Cardiac muscle cell (in vitro differentiated cells and primary cell): ENCODE data around the gene NPAS3. TPM values are rescaled to one million over a fixed set of nuclear protein-coding genes. Genes with fewer than 3 reads are reported as not detected.

Source experiments
- DNase-seq, 2 donors: peaks; one replicate each; pipeline versions ENCODE4 v3.0.0 to v3.0.0-alpha.2; 2010 to 2017; ENCODE audit warnings: low read depth in 1 of 2, low spot score in 1 of 2
- H3K27ac ChIP-seq: fragments of 200-600 bp; sonication (generic); 2 replicates; pipeline ENCODE4 v1.5.1; 2016
- H3K27me3 ChIP-seq: fragments of 200-600 bp; sonication (generic); 2 replicates; pipeline ENCODE4 v1.6.0; 2016; ENCODE audit warnings: control low read depth
- H3K36me3 ChIP-seq: fragments of 200-600 bp; sonication (generic); 2 replicates; pipeline ENCODE4 v1.5.1; 2016; ENCODE audit warnings: control low read depth
- H3K4me1 ChIP-seq: fragments of 200-600 bp; sonication (generic); 2 replicates; pipeline ENCODE4 v1.8.1; 2017; ENCODE audit warnings: low read depth, mild to moderate bottlenecking, mixed run types
- H3K4me3 ChIP-seq: fragments of 200-600 bp; sonication (generic); 2 replicates; pipeline ENCODE4 v1.5.1; 2016; ENCODE audit warnings: mild to moderate bottlenecking
- H3K9me3 ChIP-seq: fragments of 200-600 bp; sonication (generic); 2 replicates; pipeline ENCODE4 v1.5.1; 2017; ENCODE audit warnings: low read depth, mild to moderate bottlenecking, control low read depth
- polyA plus RNA-seq: library from polyadenylated mRNA; unstranded; fragments of >200 nt; fragmentation: Nextera tagmentation; extraction: Ambion mirVana; gene quantifications from 2 replicates; pipeline ENCODE4 v1.2.1, GENCODE V29; 2016
- total RNA-seq: library from RNA; depleted of rRNA; stranded (reverse); fragments of >200 nt; gene quantifications from 2 replicates; pipeline ENCODE4 v1.2.3, GENCODE V29; 2016
- TF ChIP-seq, protein P1 (sequence below): IDR thresholded peaks from 2 replicates; pipeline ENCODE4 v1.5.1; 2012; ENCODE audit warnings: low read depth, mild to moderate bottlenecking, low read length

NPAS3 gene
- total and polyA plus RNA-seq, 2 experiments from 2014 or later, result 0.18 TPM

DNA sequence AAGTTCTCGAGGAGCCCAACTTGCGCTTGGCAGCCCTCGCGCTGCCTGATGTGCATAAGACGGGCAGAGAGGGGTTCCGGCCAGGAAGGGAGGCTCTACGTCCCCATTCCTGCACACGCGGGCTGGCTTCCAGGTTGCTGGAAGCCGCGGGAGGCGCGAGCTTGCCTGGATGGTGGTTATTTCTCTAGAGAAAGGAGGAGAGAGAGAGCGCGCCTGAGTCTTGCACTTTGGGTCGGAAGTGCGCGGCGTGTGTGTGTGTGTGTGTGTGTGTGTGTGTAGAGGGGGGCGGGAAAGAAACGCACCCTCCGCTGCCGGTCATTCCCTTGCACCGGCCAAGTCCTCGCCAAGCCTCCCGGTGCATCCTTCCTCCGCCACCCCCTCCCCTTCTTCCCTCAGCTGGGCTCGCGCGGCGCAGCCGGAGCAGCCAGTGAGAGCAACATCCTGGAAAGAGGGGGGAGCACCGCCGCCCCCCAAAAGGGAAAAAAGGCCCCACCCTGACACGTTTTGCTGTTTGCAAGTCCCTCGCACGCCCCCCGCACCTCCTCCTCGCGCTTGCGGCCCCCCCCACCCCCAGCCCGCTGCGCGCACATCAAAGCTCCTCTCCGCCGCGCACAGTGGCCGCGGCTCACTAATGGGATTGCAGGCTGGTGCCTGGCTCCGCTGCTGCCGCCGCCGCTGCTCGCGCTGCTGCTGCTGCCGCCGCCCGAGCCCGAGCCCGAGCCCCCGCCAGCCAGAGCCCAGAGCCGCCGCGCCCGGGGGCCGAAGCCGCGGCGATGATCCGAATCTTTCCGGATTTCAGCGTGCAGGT is 4.4 kb upstream of the NPAS3 start:
- peak; percentile 38 to 70 for DNase-seq
- TF ChIP-seq, protein P1, sequence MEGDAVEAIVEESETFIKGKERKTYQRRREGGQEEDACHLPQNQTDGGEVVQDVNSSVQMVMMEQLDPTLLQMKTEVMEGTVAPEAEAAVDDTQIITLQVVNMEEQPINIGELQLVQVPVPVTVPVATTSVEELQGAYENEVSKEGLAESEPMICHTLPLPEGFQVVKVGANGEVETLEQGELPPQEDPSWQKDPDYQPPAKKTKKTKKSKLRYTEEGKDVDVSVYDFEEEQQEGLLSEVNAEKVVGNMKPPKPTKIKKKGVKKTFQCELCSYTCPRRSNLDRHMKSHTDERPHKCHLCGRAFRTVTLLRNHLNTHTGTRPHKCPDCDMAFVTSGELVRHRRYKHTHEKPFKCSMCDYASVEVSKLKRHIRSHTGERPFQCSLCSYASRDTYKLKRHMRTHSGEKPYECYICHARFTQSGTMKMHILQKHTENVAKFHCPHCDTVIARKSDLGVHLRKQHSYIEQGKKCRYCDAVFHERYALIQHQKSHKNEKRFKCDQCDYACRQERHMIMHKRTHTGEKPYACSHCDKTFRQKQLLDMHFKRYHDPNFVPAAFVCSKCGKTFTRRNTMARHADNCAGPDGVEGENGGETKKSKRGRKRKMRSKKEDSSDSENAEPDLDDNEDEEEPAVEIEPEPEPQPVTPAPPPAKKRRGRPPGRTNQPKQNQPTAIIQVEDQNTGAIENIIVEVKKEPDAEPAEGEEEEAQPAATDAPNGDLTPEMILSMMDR, result no peak
- Histone ChIP-seq H3K4me3 (peak overlapping the region; percentile 32), H3K4me1 (peaks cover 16% of the 10 kb centered on the region), H3K9me3 (no peaks in the 10 kb centered on the region), H3K27me3 (peaks cover 92% of the 10 kb centered on the region), H3K36me3 (no peaks in the 10 kb centered on the region), H3K27ac (no peak overlapping the region)

- TF ChIP-seq, protein P1, result no peak
- Histone ChIP-seq H3K27ac (no peak overlapping the region), H3K27me3 (peaks cover 88% of the 10 kb centered on the region), H3K4me1 (peaks cover 16% of the 10 kb centered on the region), H3K4me3 (peak overlapping the region; percentile 32), H3K9me3 (no peaks in the 10 kb centered on the region), H3K36me3 (no peaks in the 10 kb centered on the region)
- peak in 1 of 2 donors; percentile 40 for DNase-seq
Observed at GRCh38 chr14:32934881-32935633, 3.6 kb upstream of the NPAS3 start.

GRCh38 chr14:32939254-32940065 is 781 bp downstream of the NPAS3 start:
- Histone ChIP-seq H3K27me3 (peaks cover 82% of the 10 kb centered on the region), H3K36me3 (no peaks in the 10 kb centered on the region), H3K4me1 (peaks cover 3% of the 10 kb centered on the region), H3K4me3 (peak overlapping the region; percentile 79), H3K27ac (no peak overlapping the region), H3K9me3 (no peaks in the 10 kb centered on the region)
- TF ChIP-seq, protein P1, result no peak
- peak; percentile 82 to 83 for DNase-seq

DNA sequence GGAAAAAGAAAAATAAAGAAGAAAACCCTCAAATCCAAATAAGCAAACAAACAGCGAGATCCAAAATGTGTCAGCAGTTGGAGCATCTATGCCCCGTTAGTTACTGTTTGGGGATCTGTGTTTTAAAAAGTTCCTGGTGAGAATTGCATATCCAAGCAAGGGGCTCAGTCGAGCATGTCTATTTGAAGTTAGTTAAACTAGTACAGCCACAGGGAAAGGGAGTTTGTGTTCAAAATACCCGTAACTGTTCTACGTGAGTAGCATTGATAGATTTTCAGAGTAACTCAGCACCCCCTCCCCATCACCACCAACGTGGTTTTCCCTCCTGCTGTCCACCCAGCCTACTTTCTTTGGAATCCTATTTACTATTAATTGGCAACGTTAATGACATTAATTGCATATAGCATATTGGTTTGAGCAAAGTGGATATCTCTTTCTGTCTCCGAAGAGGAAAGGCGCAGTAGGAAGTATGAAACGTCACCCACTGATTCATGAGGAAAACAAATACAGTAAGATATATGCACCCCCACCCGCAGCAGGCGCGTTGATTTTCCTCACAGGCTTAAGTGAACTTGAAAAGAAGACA is 1.5 kb downstream of the NPAS3 start:
- Histone ChIP-seq H3K27me3 (peaks cover 80% of the 10 kb centered on the region), H3K27ac (no peak overlapping the region)

More for the DNA sequence above, 1.5 kb downstream of the NPAS3 start:
- DNase-seq, result peak in 1 of 2 donors; percentile 29
- Histone ChIP-seq H3K4me3 (peak overlapping the region; percentile 79), H3K9me3 (no peaks in the 10 kb centered on the region), H3K4me1 (peaks cover 1% of the 10 kb centered on the region), H3K36me3 (no peaks in the 10 kb centered on the region)
- TF ChIP-seq, protein P1, result no peak
